Neural cell (in vitro differentiated cells): ENCODE results near the gene MINDY4B.

Experiments
- CTCF ChIP-seq: fragments of 450-650 bp; IDR thresholded peaks from 2 replicates; pipeline ENCODE4 v1.5.1; 2014; ENCODE audit warnings: antibody characterized with exemption, mild to moderate bottlenecking, moderate library complexity; ENCODE audit not compliant: poor library complexity, severe bottlenecking
- EZH2 ChIP-seq: fragments of 200-600, 300-800 bp; shearing (Covaris generic), sonication (generic); IDR thresholded peaks from 2 replicates; pipeline ENCODE4 v1.6.1; 2014; ENCODE audit warnings: antibody characterized with exemption, low read length, borderline replicate concordance, mild to moderate bottlenecking; ENCODE audit not compliant: insufficient read depth, poor library complexity, severe bottlenecking
- MXI1 ChIP-seq: fragments of 450-650 bp; conservative IDR thresholded peaks from 2 replicates; pipeline ENCODE4 v1.6.1; 2014; ENCODE audit warnings: antibody characterized with exemption, mild to moderate bottlenecking; ENCODE audit not compliant: poor library complexity, severe bottlenecking
- POLR2AphosphoS5 ChIP-seq: IDR thresholded peaks from 2 replicates; pipeline ENCODE4 v1.6.1; 2012
- REST ChIP-seq: IDR thresholded peaks from 2 replicates; pipeline ENCODE4 v1.6.1; 2012; ENCODE audit warnings: borderline replicate concordance
- TAF1 ChIP-seq: IDR thresholded peaks from 2 replicates; pipeline ENCODE4 v1.6.1; 2012; ENCODE audit warnings: low read depth

GRCh38 chr3:150926328-150926727, 21.1 kb upstream of the MINDY4B start:
- TF ChIP-seq TAF1 (no peak), REST (no peak), EZH2 (no peak), POLR2AphosphoS5 (no peak), CTCF (no peak), MXI1 (no peak)
